Measurements from ENCODE around the gene CHRNA9.
"Not testable (repeated sequence)": the region's sequence is repeated elsewhere in the genome, so short reads cannot be mapped to it uniquely, and the experiment has no call there.

CHRNA9 gene

DNA sequence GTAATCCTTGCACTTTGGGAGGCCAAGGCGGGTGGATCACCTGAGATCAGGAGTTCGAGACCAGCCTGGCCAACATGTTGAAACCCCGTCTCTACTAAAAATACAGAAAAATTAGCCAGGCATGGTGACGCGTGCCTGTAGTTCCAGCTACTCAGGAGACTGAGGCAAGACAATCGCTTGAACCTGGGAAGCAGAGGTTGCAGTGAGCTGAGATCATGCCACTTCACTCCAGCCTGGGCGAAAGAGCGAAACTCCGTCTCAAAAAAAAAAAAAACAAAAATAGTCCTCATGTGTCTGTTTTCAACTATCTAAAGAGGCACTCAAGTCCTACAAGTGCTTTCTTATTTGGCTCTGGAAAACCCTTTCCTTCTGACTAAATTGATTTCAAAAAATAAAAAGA is 57.1 kb downstream of the CHRNA9 start:
- DNase-seq, result not testable (repeated sequence)

DNA sequence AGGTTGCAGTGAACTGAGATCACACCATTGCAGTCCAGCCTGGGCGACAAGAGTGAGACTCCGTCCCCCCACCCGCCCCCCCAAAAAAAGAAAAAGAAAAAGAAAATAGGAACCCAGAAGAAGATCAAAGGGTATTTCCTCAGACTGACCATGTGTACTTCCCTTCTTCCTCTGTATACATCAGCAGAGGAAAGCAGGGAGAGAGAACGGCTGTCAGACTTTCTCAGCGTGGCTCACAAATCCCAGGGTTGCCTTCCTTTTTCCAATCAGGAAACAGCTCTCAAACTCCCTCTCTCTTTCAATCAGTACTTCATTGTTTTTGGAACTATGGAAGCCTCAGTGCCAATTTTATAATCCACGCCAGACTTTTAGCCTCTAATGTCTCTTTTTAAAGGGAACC is 59.1 kb downstream of the CHRNA9 start:
- DNase-seq, result no peak

DNA sequence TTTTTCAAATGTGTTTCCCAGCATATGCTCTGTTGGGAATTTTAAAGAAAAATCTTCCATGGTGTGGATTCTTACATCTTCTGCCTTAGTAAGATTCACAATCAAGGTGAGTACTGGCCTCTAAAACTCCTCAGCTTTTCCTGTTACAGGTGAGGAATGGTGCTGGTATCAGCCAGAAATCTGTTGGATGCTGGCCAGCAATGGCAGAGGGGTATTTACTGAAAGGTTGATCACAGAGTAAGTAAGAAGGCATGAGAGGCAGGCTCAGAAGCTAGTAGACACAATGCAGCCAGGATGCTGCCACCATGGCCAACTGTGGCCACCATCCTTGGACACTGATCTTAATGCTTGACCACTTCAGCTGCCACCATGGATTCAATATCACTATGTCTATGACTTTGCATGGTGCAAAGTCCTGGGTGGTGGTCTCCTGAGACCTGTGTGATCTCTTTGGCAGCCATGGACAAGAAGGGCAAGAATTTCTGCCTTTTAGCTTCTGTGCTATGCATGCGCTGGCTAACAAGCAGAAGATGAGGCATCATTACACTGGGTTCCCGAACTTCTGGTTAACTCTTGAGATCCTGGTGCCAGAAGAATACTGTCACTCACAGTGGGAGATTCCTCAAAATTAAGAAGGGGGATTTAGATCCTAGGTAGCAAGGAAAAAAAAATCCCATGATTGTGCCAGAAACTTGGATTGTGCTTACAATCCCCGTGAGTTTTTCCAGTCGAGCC is 60.2 kb downstream of the CHRNA9 start:
- no peak for DNase-seq

DNA sequence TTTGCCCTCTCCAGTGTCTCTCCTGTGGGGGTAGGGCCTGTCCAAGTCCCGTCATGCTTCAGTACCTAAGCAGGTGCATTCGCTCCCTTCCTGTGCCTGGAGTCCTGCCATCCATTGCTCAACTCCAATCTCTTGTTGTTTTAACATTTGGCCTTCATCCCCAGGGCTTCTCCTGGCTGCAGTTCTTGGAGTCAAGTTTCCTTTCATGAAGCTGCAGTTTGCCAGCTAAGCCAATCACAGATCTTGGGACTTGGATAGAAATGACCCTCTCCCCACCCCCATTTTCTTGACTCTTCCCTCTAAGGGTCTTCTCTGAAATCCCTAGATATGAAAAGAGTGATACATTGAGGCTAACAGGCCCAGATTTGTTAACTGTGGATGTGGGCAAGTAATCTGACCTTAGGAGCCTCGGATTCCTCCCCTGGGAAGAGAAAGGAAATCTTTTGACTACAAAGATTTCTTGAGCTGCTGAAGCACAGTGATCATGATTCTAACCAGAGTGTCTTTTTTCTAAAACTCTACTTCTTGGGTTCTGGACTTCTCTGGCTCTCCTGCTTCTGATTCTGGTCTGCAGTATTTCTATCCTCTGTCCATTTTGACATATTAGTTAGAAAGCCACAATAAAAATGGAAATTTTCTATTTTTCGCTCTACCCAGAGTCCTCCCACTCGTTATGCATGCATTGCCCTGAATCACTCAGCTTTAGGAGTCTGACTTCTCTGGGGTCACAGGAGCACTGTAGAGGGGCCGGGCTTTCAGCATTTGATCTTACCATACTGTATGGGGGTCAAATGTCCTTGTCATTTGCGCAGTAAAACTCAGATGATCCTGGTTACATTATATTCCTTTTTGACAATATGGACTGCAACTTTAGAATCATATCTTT is 61.0 kb downstream of the CHRNA9 start:
- no peak for DNase-seq

DNA sequence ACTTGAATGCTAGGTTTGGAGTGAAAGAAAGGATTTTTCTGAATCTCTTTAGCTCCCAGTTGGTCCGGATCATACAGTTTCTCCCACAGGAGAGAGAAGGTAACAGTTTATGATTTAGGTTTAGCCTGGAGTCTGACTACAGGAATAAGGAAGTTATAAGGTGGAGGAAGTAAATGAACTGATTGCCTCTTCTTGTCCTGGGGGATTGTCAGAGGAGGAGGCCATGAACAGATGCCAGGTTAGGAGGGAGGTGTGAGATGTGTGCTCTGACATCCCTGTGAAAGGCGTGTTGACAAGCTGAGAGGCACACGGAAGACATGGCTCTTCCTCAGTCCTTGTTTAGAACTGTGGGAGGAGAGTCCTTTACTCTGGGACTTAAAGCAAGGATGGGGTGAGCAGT is 64.4 kb downstream of the CHRNA9 start:
- DNase-seq, result no peak

DNA sequence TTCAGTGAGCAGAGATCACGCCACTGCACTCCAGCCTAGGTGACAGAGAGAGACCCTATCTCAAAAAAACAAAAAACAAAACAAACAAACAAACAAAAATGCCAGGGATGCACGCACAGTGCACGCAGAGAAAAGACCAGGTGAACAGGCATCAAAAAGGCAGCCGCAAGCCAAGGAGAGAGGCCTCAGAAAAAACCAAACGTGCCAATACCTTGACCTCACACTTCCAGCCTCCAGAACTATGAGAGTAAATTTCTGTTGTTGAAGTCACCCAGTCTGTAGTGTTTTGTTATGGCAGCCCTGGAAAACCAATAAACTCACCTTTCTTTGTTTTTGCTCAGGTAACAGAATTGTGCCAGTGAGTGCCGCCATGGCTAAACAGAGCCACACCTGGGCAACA is 66.0 kb downstream of the CHRNA9 start:
- DNase-seq, result no peak

DNA sequence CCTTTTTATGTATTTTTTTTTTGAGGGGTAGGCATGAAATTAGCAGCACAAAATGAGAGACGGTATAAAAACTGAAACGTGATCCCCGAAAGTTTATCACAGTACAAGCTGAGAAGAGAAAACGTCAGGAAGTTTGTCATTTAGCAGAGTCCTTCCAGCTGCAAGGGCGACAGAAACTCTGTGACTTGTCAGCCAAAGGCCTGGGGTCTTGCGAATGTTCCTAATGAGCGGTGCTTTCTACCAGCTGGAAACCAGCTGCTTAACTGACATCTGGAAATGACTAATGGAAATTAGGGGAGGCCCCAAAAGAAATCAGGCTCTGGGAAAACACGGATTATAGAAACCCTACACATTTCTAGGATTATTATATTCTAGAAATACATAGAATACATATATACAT is 66.5 kb downstream of the CHRNA9 start:
- DNase-seq, result no peak

DNA sequence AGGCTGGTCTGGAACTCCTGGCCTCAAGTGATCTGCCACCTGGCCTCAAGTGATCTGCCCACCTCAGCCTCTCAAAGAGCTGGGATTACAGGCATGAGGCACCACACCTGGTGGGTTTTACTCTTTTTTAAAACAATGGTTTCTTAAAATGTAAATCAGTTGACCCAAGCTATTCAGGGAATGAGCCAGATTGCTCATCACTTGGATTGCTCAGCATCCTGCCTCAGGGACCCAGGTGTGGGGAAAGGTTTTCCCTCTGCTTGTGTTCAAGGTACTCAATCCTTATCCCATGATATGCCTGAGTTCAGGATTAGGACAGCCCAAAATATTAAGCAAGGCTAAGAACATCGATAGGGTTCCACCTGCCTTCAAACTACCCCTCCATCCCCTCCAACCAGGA is 67.4 kb downstream of the CHRNA9 start:
- DNase-seq, result no peak

DNA sequence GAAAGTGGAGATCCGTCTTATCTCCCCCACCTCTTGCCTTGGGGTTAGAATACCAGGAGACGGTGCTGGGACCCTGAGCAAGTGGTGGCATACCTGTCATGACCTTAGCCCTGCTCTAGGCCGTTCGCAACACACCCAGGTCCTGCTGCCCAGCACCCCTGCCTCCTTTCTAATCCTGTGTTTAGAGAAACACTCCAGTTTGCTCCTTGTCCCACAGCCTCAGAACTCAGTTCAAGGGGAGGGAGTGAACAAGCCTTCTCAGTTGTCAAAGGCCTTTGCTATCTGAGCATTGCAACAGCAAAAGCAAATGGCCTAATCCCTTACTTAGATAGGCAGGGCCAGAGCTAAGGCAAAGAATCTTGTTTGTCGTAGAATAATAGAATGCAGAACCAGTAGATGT is 67.9 kb downstream of the CHRNA9 start:
- DNase-seq, result no peak

Data from activated CD8-positive, alpha-beta memory T cell treated with anti-CD3 and anti-CD28 coated beads, Interleukin-2, amount 50 U/mL, for 4 hours (primary cell).